CD4-positive, alpha-beta T cell (primary cell): ENCODE data around the gene FBLN7. TPM values are rescaled to one million over a fixed set of nuclear protein-coding genes. Genes with fewer than 3 reads are reported as not detected.

ENCODE experiments used
- ATAC-seq: fragments of 200-7000 bp; cut with Tn5 transposase; one replicate; pipeline ENCODE4 v1.10.0; 2022; ENCODE audit warnings: mild to moderate bottlenecking; ENCODE audit not compliant: poor library complexity
- CTCF ChIA-PET: fragments of 350-600 bp; sonication (Branson Sonifier 250); formaldehyde crosslinking; loops from one replicate; lab custom pipeline; 2021; ENCODE audit warnings: antibody characterized with exemption, inconsistent platforms; lab: Charles Lee
- POLR2A ChIA-PET: fragments of 350-600 bp; sonication (Branson Sonifier 250); formaldehyde crosslinking; loops from one replicate; lab custom pipeline; 2021; ENCODE audit warnings: antibody characterized with exemption, inconsistent platforms; lab: Charles Lee
- DNase-seq, 14 experiments: peaks; one replicate each; pipeline ENCODE4 v3.0.0-alpha.2; 2013 to 2020; ENCODE audit warnings: mixed read lengths in 2 of 14
- H3K27ac ChIP-seq, 2 donors: one replicate each; pipeline versions ENCODE4 v1.5.1 to v1.7.0; 2013; ENCODE audit warnings: low read length in 2 of 2, low read depth in 1 of 2, mild to moderate bottlenecking in 1 of 2
- H3K27me3 ChIP-seq, 2 experiments: 1 replicate in 1 of 2; 2 replicates in 1 of 2; pipeline versions ENCODE4 v1.6.1 to v1.7.0; 2013; ENCODE audit warnings: low read length in 2 of 2, control low read depth in 1 of 2, mild to moderate bottlenecking in 1 of 2, moderate library complexity in 1 of 2; ENCODE audit not compliant: insufficient read depth in 2 of 2, control insufficient read depth in 1 of 2
- H3K36me3 ChIP-seq: one replicate; pipeline ENCODE4 v1.6.1; 2013; ENCODE audit warnings: low read length, control low read depth; ENCODE audit not compliant: insufficient read depth
- H3K4me1 ChIP-seq: one replicate; pipeline ENCODE4 v1.6.1; 2013; ENCODE audit warnings: low read length, control low read depth; ENCODE audit not compliant: insufficient read depth
- H3K4me3 ChIP-seq: one replicate; pipeline ENCODE4 v1.5.1; 2013; ENCODE audit warnings: mild to moderate bottlenecking, low read length, moderate library complexity
- H3K9me3 ChIP-seq, 2 experiments: 1 replicate in 1 of 2; 2 replicates in 1 of 2; pipeline versions ENCODE4 v1.6.1 to v1.7.0; 2013; ENCODE audit warnings: low read length in 2 of 2, mild to moderate bottlenecking in 2 of 2, control low read depth in 1 of 2, moderate library complexity in 1 of 2; ENCODE audit not compliant: control insufficient read depth in 1 of 2, insufficient read depth in 1 of 2
- H3K27ac Mint-ChIP-seq: one replicate; pipeline ENCODE4 v1.8.0; 2020; ENCODE audit warnings: mixed read lengths
- H3K27me3 Mint-ChIP-seq: one replicate; pipeline ENCODE4 v1.8.0; 2021; ENCODE audit warnings: mixed read lengths
- H3K36me3 Mint-ChIP-seq: one replicate; pipeline ENCODE4 v1.8.0; 2021; ENCODE audit warnings: low read depth, mixed read lengths
- H3K4me1 Mint-ChIP-seq: one replicate; pipeline ENCODE4 v1.8.0; 2021; ENCODE audit warnings: low read depth, mixed read lengths
- H3K4me3 Mint-ChIP-seq: one replicate; pipeline ENCODE4 v1.8.0; 2020; ENCODE audit warnings: mild to moderate bottlenecking, mixed read lengths
- H3K9me3 Mint-ChIP-seq: one replicate; pipeline ENCODE4 v1.8.0; 2020; ENCODE audit warnings: mixed read lengths
- CTCF ChIP-seq: fragments of 200-600 bp; IDR thresholded peaks from one replicate; pipeline ENCODE4 v1.8.0; 2022; ENCODE audit warnings: antibody characterized with exemption, mild to moderate bottlenecking
- intact Hi-C, 2 experiments: fragments of 100-400 bp; cut with DNase I in 1 of 2; cut with micrococcal nuclease in 1 of 2; formaldehyde crosslinking; loops; one replicate each; pipeline versions ENCODE4 v1.15.1 to v1.9.0; 2023 to 2025; cut with DNase I, micrococcal nuclease
- total RNA-seq, 174 experiments: library from RNA in 2 of 174; stranded (reverse) in 2 of 174; gene quantifications; one replicate each; pipeline ENCODE4 v1.2.3 and lab custom pipeline; 2021 to 2026

The FBLN7 gene
- total RNA-seq, 2 experiments from 2014 or later: 27.0 to 27.2 TPM

DNA sequence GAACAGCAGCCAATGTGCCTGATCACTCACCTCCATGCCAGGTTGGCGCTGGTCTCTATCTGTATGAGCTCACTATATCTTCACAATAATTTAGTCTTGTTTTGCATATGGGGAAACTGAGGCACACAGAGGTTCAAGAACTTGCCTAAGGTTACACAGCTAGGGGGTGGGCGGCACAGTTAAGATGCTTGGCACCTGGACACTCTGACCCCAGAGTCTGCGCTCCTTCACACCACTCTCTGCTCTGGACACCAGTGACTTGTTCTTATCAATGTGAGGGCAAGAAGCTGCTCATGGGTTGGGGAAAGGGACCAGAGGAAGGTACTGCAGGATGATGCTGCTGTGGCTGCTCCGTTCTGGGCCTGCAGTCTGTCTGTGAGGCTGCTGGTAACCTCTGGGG is 27.1 kb downstream of the FBLN7 start:
- Mint-ChIP-seq H3K27me3 (no peaks in the 10 kb centered on the region), H3K9me3 (no peaks in the 10 kb centered on the region), H3K4me3 (no peak overlapping the region), H3K4me1 (peaks cover 18% of the 10 kb centered on the region), H3K36me3 (no peaks in the 10 kb centered on the region), H3K27ac (no peak overlapping the region)
- no peak for TF ChIP-seq CTCF
- DNase-seq (no peak), ATAC-seq (no peak)
- Histone ChIP-seq H3K4me1 (peaks cover 12% of the 10 kb centered on the region), H3K9me3 (no peaks in the 10 kb centered on the region), H3K27me3 (no peaks in the 10 kb centered on the region), H3K4me3 (no peak overlapping the region), H3K36me3 (no peaks in the 10 kb centered on the region), H3K27ac (no peak overlapping the region)
- ChIA-PET POLR2A (no interaction called here), CTCF (no interaction called here)
- intact Hi-C loops: no loop called here

DNA sequence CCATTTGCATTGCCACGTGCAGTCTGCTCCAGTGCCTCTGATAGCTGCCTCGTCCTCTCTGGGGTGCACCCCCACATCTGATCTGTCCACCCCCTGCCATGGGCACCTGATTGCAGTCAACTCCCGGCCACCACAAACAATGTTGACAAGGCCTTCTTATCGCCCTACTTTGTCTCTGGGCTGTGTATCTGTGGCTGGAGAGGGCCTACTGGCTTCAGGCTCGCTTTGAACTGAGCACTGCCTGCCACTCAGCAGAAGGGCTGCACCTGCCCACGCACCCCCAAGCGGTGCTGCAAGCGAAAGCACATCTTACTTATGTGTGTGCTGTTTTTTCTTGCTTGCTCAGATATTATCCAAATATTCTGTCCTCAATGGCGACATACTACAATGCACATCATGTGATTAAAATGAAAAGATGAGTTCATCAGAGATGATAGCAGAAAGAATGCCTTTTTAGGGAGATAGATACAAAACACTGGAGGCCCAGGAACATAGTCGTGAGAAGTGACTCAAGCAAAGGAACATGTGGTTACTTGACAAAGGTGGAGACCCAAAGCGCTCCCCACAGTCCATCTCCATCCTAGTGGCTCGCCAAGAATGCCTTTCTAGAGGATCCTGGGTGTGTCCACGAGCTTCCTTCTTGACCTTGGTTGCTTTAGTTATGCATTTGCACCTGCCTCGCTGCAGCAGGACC is 28.8 kb downstream of the FBLN7 start:
- Histone ChIP-seq H3K9me3 (no peaks in the 10 kb centered on the region), H3K27ac (no peak overlapping the region), H3K36me3 (no peaks in the 10 kb centered on the region), H3K4me1 (peaks cover 12% of the 10 kb centered on the region), H3K4me3 (no peak overlapping the region), H3K27me3 (no peaks in the 10 kb centered on the region)
- POLR2A ChIA-PET: no interaction called here
- peaks cover 18% of the 10 kb centered on the region for H3K4me1 Mint-ChIP-seq
- TF ChIP-seq CTCF: no peak
- ATAC-seq (peak; percentile 85), DNase-seq (peak in 7 of 14 experiments; percentile 16 to 53 (median 31))
- no peaks in the 10 kb centered on the region for H3K9me3 Mint-ChIP-seq
- no peaks in the 10 kb centered on the region for H3K36me3 Mint-ChIP-seq
- H3K27me3 Mint-ChIP-seq: no peaks in the 10 kb centered on the region
- H3K27ac Mint-ChIP-seq: no peak overlapping the region
- intact Hi-C loops: no loop called here
- no peak overlapping the region for H3K4me3 Mint-ChIP-seq
- CTCF ChIA-PET: interaction anchor here (1.1 kb wide), 1 partner anchor 46 kb away, joined by 4 read pairs; no protein-coding TSS in a partner anchor

DNA sequence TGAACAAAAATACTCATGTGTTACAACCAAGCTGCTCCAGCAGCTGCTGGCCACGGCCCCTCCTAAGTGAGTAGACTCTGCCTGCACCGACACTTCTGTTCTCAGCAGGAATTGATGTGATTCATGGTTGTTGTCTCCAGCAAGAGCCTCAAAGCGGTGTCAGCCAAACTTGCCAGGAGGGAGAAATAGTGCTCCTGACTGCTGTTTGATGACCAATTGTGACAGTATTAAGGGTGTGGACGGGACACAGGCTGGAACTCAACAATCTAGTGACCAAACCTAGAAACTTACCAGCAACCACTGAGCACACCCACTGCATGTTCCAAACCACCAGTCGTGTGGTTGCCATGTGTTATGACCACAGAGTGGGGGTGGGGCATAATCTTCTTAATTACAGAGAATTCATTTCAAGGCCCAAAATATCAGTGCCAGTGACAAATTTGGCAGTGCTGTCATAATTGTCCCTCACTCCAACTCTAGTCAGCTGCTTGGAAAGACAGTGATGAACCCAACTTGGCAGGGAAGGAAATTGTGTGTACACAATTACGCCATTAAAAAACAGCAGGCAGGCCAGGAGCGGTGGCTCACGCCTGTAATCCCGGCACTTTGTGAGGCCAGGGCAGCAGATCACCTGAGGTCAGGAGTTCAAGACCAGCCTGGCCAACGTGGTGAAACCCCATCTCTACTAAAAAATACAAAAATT is 30.4 kb downstream of the FBLN7 start:
- ATAC-seq (no peak), DNase-seq (no peak)
- H3K36me3 Mint-ChIP-seq: no peaks in the 10 kb centered on the region
- intact Hi-C loops: no loop called here
- no peak overlapping the region for H3K4me3 ChIP-seq
- H3K27ac ChIP-seq: no peak overlapping the region
- CTCF ChIA-PET: interaction anchor here (0.9 kb wide), 1 partner anchor 47 kb away, joined by 3 read pairs; no protein-coding TSS in a partner anchor
- no peak overlapping the region for H3K27ac Mint-ChIP-seq
- no peaks in the 10 kb centered on the region for H3K9me3 Mint-ChIP-seq
- H3K4me1 Mint-ChIP-seq: peaks cover 27% of the 10 kb centered on the region
- H3K27me3 ChIP-seq: no peaks in the 10 kb centered on the region
- no peaks in the 10 kb centered on the region for H3K27me3 Mint-ChIP-seq
- no peak overlapping the region for H3K4me3 Mint-ChIP-seq
- TF ChIP-seq CTCF: no peak
- peaks cover 13% of the 10 kb centered on the region for H3K4me1 ChIP-seq
- no peaks in the 10 kb centered on the region for H3K36me3 ChIP-seq
- POLR2A ChIA-PET: no interaction called here
- H3K9me3 ChIP-seq: no peaks in the 10 kb centered on the region
